WI38 (cell line): Measurements from ENCODE around the gene SF3A2.

Experiments used
- H3K4me3 ChIP-seq: 2 replicates; pipeline ENCODE4 v1.5.1; 2011; ENCODE audit warnings: low read depth, mild to moderate bottlenecking, control low read depth, low read length
- TF ChIP-seq, protein P1 (sequence below): IDR thresholded peaks from 2 replicates; pipeline ENCODE4 v1.5.1; 2012; ENCODE audit warnings: low read depth, mild to moderate bottlenecking, control low read depth, low read length

The SF3A2 gene

GRCh38 chr19:2249010-2249866 is 12.6 kb downstream of the SF3A2 start, which contains the start of gene AMH:
Gene AMH, plus strand, starts transcription at chr19:2249323. Its CDS starts 10 bp downstream, at chr19:2249333.
- H3K4me3 ChIP-seq = no peak within 1 kb of the TSS
- TF ChIP-seq, protein P1, sequence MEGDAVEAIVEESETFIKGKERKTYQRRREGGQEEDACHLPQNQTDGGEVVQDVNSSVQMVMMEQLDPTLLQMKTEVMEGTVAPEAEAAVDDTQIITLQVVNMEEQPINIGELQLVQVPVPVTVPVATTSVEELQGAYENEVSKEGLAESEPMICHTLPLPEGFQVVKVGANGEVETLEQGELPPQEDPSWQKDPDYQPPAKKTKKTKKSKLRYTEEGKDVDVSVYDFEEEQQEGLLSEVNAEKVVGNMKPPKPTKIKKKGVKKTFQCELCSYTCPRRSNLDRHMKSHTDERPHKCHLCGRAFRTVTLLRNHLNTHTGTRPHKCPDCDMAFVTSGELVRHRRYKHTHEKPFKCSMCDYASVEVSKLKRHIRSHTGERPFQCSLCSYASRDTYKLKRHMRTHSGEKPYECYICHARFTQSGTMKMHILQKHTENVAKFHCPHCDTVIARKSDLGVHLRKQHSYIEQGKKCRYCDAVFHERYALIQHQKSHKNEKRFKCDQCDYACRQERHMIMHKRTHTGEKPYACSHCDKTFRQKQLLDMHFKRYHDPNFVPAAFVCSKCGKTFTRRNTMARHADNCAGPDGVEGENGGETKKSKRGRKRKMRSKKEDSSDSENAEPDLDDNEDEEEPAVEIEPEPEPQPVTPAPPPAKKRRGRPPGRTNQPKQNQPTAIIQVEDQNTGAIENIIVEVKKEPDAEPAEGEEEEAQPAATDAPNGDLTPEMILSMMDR = no peak

GRCh38 chr19:2249880-2250765 is 13.5 kb downstream of the SF3A2 start:
- no peak overlapping the region for H3K4me3 ChIP-seq

GRCh38 chr19:2250766-2251105 is 14.1 kb downstream of the SF3A2 start:
- TF ChIP-seq, protein P1 = no peak
- H3K4me3 ChIP-seq = no peak overlapping the region

More at GRCh38 chr19:2249880-2250765, 13.5 kb downstream of the SF3A2 start:
- TF ChIP-seq, protein P1 = no peak

DNA sequence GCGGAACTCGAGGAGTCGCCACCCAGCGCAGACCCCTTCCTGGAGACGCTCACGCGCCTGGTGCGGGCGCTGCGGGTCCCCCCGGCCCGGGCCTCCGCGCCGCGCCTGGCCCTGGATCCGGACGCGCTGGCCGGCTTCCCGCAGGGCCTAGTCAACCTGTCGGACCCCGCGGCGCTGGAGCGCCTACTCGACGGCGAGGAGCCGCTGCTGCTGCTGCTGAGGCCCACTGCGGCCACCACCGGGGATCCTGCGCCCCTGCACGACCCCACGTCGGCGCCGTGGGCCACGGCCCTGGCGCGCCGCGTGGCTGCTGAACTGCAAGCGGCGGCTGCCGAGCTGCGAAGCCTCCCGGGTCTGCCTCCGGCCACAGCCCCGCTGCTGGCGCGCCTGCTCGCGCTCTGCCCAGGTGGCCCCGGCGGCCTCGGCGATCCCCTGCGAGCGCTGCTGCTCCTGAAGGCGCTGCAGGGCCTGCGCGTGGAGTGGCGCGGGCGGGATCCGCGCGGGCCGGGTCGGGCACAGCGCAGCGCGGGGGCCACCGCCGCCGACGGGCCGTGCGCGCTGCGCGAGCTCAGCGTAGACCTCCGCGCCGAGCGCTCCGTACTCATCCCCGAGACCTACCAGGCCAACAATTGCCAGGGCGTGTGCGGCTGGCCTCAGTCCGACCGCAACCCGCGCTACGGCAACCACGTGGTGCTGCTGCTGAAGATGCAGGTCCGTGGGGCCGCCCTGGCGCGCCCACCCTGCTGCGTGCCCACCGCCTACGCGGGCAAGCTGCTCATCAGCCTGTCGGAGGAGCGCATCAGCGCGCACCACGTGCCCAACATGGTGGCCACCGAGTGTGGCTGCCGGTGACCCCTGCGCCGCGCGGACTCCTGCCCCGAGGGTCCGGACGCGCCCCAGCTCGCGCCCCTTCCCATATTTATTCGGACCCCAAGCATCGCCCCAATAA is 14.8 kb downstream of the SF3A2 start:
- TF ChIP-seq, protein P1 = no peak
- H3K4me3 ChIP-seq = no peak overlapping the region

DNA sequence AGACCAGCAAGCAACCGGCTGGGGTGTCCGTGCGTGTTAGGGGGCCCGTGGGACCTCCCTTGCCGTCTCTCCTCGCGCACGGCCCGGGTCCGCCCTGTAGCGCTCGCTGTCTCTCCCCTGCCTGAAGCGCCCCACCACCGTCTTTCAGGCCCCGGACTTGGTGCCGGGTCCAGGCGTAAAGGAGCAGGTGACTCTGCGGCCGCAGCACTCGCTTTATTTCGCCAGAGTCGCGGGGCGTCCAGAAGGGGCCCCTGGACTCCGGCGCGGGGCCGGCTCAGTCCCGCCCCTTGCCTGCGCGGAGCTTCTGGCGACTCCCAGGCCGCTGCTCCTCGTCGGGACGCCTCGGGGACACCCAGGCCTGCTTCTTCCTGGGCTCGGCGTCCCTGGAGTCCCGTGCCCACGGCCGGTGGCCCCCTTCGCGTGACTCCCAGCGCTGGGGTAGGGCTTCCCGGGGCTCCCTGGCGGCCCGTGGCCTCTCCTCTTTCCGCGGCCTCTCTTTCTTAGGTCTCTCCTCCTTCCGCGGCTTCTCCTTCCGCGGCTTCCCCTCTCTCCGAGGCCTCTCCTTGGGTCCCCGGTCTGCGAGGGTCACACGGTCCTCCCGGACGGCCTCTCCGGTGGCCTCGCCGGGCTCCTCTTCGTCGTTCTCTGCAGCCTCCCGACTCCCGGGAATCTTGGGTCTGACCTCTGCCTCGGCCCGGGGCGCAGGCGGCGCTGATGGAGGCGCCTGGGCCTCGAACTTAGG is 15.6 kb downstream of the SF3A2 start:
- H3K4me3 ChIP-seq = no peak overlapping the region
- TF ChIP-seq, protein P1 = no peak

GRCh38 chr19:2252797-2253105 is 16.1 kb downstream of the SF3A2 start:
- H3K4me3 ChIP-seq = no peak overlapping the region
- TF ChIP-seq, protein P1 = no peak
